Uterus (tissue), 2 donors: ENCODE results near the gene EPS8L2.

Experiments
- POLR2A ChIP-seq, 2 donors: fragments of 450-650 bp; IDR thresholded peaks; one replicate each; pipeline ENCODE4 v1.6.1; 2016; ENCODE audit warnings: antibody characterized with exemption in 2 of 2, mild to moderate bottlenecking in 1 of 2, moderate library complexity in 1 of 2
- TF ChIP-seq, protein P1 (sequence below), 4 experiments: fragments of 200-600 bp in 2 of 4; fragments of 450-650 bp in 2 of 4; sonication (generic) in 2 of 4; IDR thresholded peaks; one replicate each; pipeline ENCODE4 v1.5.1; 2016 to 2019; ENCODE audit warnings: antibody characterized with exemption in 4 of 4, mild to moderate bottlenecking in 2 of 4, moderate library complexity in 1 of 4

DNA sequence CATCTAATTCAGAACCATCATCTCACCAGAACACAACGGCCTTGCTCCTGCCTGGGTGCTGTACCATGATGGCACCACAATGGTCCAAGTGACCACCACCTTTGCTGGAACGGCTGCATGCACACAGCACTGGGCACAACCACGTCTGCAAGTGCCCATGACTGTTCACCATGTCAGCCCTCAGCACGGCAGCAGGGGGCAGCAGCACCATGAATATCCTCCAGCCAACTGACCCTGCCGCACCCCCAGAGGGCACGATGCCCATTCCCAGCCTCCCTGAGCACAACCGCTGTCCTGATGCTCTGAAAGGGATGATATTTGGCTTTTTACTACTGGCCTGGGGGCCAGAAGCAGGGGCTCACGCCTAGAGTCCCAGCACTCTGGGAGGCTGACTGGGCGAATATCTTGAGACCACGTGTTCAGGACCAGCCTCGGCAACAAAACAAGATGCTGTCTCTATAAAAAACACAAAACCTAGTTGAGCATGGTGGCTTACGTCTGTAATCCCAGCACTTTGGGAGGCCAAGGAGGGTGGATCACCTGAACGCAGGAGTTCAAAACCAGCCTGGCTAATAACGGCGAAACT, 43.2 kb upstream of the EPS8L2 start:
- TF ChIP-seq POLR2A (IDR thresholded peaks at IDR 0.05), result no peak
- TF ChIP-seq, protein P1, sequence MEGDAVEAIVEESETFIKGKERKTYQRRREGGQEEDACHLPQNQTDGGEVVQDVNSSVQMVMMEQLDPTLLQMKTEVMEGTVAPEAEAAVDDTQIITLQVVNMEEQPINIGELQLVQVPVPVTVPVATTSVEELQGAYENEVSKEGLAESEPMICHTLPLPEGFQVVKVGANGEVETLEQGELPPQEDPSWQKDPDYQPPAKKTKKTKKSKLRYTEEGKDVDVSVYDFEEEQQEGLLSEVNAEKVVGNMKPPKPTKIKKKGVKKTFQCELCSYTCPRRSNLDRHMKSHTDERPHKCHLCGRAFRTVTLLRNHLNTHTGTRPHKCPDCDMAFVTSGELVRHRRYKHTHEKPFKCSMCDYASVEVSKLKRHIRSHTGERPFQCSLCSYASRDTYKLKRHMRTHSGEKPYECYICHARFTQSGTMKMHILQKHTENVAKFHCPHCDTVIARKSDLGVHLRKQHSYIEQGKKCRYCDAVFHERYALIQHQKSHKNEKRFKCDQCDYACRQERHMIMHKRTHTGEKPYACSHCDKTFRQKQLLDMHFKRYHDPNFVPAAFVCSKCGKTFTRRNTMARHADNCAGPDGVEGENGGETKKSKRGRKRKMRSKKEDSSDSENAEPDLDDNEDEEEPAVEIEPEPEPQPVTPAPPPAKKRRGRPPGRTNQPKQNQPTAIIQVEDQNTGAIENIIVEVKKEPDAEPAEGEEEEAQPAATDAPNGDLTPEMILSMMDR (IDR thresholded peaks at IDR 0.05), result peak; percentile 58 to 84 (median 73)
